SK-N-SH treated with all-trans-retinoic acid at 6 μM for 48 hours (cell line): ENCODE results near the gene ASIC1.

Experiments
- ATAC-seq: fragments of 200-7000 bp; cut with Tn5 transposase; 3 replicates; pipeline ENCODE4 v1.9.1; 2020; ENCODE audit warnings: mild to moderate bottlenecking, moderate library complexity
- ARNTL ChIP-seq: fragments of 450-650 bp; formaldehyde crosslinking; IDR thresholded peaks from 2 replicates; pipeline ENCODE4 v1.5.0; 2020; ENCODE audit warnings: low read depth, mild to moderate bottlenecking, moderate library complexity, borderline replicate concordance
- BACH2 ChIP-seq: fragments of 250-450 bp; sonication (Bioruptor Pico); IDR thresholded peaks from 2 replicates; pipeline ENCODE4 v1.9.0; 2021; ENCODE audit warnings: mild to moderate bottlenecking, borderline replicate concordance
- CSDC2 ChIP-seq: fragments of 250-450 bp; sonication (Bioruptor Pico); IDR thresholded peaks from 2 replicates; pipeline ENCODE4 v1.5.0; 2020; ENCODE audit warnings: mild to moderate bottlenecking, moderate library complexity
- ESRRG ChIP-seq: fragments of 250-450 bp; sonication (Bioruptor Pico); IDR thresholded peaks from 2 replicates; pipeline ENCODE4 v1.6.1; 2021; ENCODE audit warnings: mild to moderate bottlenecking
- GLIS3 ChIP-seq: fragments of 250-450 bp; sonication (Bioruptor Pico); IDR thresholded peaks from 2 replicates; pipeline ENCODE4 v1.5.0; 2020; ENCODE audit warnings: mild to moderate bottlenecking, moderate library complexity
- ISL1 ChIP-seq: fragments of 250-450 bp; sonication (Bioruptor Pico); IDR thresholded peaks from 2 replicates; pipeline ENCODE4 v2.1.2; 2022; ENCODE audit warnings: mild to moderate bottlenecking, moderate library complexity
- PPARA ChIP-seq: fragments of 250-450 bp; sonication (Bioruptor Pico); IDR thresholded peaks from 2 replicates; pipeline ENCODE4 v1.5.0; 2020; ENCODE audit warnings: mild to moderate bottlenecking, borderline replicate concordance
- SNAI2 ChIP-seq: fragments of 250-450 bp; sonication (Bioruptor Pico); IDR thresholded peaks from 2 replicates; pipeline ENCODE4 v1.5.0; 2020; ENCODE audit warnings: mild to moderate bottlenecking, moderate library complexity
- TCF4 ChIP-seq: fragments of 250-450 bp; sonication (Bioruptor Pico); IDR thresholded peaks from 2 replicates; pipeline ENCODE4 v1.8.0; 2021; ENCODE audit warnings: mild to moderate bottlenecking, moderate library complexity, borderline replicate concordance
- TOX ChIP-seq: fragments of 250-450 bp; sonication (Bioruptor Pico); IDR thresholded peaks from 2 replicates; pipeline ENCODE4 v1.8.0; 2021; ENCODE audit warnings: mild to moderate bottlenecking, moderate library complexity, borderline replicate concordance
- ZC3H10 ChIP-seq: fragments of 250-450 bp; sonication (Bioruptor Pico); IDR thresholded peaks from 2 replicates; pipeline ENCODE4 v1.5.1; 2021; ENCODE audit warnings: mild to moderate bottlenecking, moderate library complexity
- ZFP3 ChIP-seq: fragments of 250-450 bp; sonication (Bioruptor Pico); IDR thresholded peaks from 2 replicates; pipeline ENCODE4 v1.5.0; 2020; ENCODE audit warnings: mild to moderate bottlenecking, moderate library complexity
- ZFP30 ChIP-seq: fragments of 450-650 bp; formaldehyde crosslinking; IDR thresholded peaks from 2 replicates; pipeline ENCODE4 v1.5.0; 2022; ENCODE audit warnings: mild to moderate bottlenecking, moderate library complexity
- ZNF8 ChIP-seq: fragments of 450-650 bp; formaldehyde crosslinking; IDR thresholded peaks from 2 replicates; pipeline ENCODE4 v1.5.0; 2020; ENCODE audit warnings: mild to moderate bottlenecking, moderate library complexity
- TF ChIP-seq, protein P1 (sequence below): fragments of 250-450 bp; sonication (Bioruptor Pico); IDR thresholded peaks from 2 replicates; pipeline ENCODE4 v1.8.0; 2020; ENCODE audit warnings: mild to moderate bottlenecking, moderate library complexity, borderline replicate concordance
- TF ChIP-seq, protein P2 (sequence below): fragments of 250-450 bp; sonication (Bioruptor Pico); IDR thresholded peaks from 2 replicates; pipeline ENCODE4 v1.5.1; 2021; ENCODE audit warnings: mild to moderate bottlenecking, moderate library complexity
- TF ChIP-seq, protein P3 (sequence below): fragments of 250-450 bp; sonication (Bioruptor Pico); IDR thresholded peaks from 2 replicates; pipeline ENCODE4 v1.5.1; 2020; ENCODE audit warnings: low read depth, mild to moderate bottlenecking, moderate library complexity
- TF ChIP-seq, protein P4 (sequence below): fragments of 250-450 bp; sonication (Bioruptor Pico); IDR thresholded peaks from 2 replicates; pipeline ENCODE4 v1.8.0; 2021; ENCODE audit warnings: low read depth, mild to moderate bottlenecking, moderate library complexity, borderline replicate concordance

Gene ASIC1

DNA sequence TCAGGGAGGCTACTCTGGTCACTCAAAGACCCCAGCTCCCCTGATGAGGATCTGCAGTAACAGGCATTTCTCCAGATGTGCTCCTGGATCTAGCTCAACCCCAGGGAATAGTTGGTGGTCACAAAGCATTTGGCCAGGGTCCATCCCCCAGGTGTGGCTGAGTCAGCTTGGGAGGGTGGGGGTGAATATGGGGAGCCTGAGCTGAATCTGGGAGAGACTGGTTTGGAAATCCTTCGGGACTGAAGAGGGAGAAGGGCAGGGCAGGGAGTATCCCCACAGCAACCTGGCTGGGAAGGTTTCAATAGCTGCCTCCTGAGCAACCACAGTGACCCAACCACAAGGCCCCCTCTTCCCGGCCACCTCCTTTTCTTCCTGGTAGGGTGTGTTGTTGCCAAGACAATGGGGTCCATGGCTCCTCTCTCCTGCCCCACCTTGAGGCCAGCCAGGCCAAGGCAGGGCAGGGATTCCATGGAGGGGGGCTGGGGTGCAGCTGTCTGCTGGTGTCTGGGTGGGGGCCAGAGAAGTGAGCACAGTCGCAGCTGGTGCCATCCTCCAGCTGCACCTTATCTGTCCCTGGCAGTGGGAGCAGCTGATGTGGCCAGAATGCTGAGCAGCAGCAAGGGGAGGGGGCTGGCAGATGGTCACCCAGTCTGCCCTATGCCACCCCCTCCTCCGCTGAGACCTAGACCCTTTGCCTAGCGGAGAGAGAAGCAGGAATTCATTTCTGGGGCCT, 5.5 kb downstream of the ASIC1 start:
- ATAC-seq: no peak
- TF ChIP-seq TCF4 (CRISPR knock-in tag) (no peak), SNAI2 (CRISPR knock-in tag) (no peak), BACH2 (CRISPR knock-in tag) (no peak), ISL1 (no peak), ZFP30 (CRISPR knock-in tag) (no peak), CSDC2 (CRISPR knock-in tag) (no peak), ARNTL (CRISPR knock-in tag) (no peak), TOX (CRISPR knock-in tag) (no peak), ZC3H10 (CRISPR knock-in tag) (no peak)
- TF ChIP-seq, protein P1, sequence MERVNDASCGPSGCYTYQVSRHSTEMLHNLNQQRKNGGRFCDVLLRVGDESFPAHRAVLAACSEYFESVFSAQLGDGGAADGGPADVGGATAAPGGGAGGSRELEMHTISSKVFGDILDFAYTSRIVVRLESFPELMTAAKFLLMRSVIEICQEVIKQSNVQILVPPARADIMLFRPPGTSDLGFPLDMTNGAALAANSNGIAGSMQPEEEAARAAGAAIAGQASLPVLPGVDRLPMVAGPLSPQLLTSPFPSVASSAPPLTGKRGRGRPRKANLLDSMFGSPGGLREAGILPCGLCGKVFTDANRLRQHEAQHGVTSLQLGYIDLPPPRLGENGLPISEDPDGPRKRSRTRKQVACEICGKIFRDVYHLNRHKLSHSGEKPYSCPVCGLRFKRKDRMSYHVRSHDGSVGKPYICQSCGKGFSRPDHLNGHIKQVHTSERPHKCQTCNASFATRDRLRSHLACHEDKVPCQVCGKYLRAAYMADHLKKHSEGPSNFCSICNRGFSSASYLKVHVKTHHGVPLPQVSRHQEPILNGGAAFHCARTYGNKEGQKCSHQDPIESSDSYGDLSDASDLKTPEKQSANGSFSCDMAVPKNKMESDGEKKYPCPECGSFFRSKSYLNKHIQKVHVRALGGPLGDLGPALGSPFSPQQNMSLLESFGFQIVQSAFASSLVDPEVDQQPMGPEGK (CRISPR knock-in tag): no peak
- TF ChIP-seq, protein P2, sequence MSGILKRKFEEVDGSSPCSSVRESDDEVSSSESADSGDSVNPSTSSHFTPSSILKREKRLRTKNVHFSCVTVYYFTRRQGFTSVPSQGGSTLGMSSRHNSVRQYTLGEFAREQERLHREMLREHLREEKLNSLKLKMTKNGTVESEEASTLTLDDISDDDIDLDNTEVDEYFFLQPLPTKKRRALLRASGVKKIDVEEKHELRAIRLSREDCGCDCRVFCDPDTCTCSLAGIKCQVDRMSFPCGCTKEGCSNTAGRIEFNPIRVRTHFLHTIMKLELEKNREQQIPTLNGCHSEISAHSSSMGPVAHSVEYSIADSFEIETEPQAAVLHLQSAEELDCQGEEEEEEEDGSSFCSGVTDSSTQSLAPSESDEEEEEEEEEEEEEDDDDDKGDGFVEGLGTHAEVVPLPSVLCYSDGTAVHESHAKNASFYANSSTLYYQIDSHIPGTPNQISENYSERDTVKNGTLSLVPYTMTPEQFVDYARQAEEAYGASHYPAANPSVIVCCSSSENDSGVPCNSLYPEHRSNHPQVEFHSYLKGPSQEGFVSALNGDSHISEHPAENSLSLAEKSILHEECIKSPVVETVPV: no peak

DNA sequence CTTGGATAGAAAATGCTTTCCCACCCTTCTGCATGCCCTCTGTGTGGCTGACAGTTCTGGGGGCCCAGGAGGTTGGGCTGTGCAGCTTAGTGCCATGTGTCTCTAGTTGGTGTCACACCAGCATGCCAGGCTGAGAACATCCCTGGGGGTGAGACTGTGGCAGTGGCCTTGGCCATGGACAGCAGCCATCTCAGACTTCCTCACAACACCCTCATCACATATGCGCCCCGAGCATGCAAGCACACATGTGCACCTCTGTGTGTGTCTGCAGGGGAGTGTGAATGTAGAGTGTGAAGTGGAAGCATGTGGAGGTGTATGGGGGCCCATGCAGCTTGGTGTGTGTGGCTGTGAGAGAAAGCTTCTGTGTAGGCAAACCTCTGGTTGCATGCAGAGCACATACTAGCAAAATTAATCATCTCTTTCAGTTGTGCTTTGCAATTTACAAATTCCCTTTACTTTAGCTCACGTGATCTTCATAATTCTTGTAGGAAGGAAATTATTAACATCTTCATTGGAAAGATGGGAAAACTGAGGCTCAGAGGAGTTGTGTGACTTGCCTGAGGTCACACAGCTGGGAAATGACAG, 8.4 kb downstream of the ASIC1 start:
- TF ChIP-seq PPARA (CRISPR knock-in tag) (no peak), ZFP30 (CRISPR knock-in tag) (no peak), CSDC2 (CRISPR knock-in tag) (no peak), ESRRG (CRISPR knock-in tag) (no peak), GLIS3 (CRISPR knock-in tag) (no peak), TOX (CRISPR knock-in tag) (no peak), ZNF8 (CRISPR knock-in tag) (no peak), ZFP3 (no peak), TCF4 (CRISPR knock-in tag) (no peak), SNAI2 (CRISPR knock-in tag) (no peak)
- TF ChIP-seq, protein P1 (CRISPR knock-in tag): no peak
- TF ChIP-seq, protein P3, sequence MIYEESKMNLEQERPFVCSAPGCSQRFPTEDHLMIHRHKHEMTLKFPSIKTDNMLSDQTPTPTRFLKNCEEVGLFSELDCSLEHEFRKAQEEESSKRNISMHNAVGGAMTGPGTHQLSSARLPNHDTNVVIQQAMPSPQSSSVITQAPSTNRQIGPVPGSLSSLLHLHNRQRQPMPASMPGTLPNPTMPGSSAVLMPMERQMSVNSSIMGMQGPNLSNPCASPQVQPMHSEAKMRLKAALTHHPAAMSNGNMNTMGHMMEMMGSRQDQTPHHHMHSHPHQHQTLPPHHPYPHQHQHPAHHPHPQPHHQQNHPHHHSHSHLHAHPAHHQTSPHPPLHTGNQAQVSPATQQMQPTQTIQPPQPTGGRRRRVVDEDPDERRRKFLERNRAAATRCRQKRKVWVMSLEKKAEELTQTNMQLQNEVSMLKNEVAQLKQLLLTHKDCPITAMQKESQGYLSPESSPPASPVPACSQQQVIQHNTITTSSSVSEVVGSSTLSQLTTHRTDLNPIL (CRISPR knock-in tag): no peak
- TF ChIP-seq, protein P2: no peak
- TF ChIP-seq, protein P4, sequence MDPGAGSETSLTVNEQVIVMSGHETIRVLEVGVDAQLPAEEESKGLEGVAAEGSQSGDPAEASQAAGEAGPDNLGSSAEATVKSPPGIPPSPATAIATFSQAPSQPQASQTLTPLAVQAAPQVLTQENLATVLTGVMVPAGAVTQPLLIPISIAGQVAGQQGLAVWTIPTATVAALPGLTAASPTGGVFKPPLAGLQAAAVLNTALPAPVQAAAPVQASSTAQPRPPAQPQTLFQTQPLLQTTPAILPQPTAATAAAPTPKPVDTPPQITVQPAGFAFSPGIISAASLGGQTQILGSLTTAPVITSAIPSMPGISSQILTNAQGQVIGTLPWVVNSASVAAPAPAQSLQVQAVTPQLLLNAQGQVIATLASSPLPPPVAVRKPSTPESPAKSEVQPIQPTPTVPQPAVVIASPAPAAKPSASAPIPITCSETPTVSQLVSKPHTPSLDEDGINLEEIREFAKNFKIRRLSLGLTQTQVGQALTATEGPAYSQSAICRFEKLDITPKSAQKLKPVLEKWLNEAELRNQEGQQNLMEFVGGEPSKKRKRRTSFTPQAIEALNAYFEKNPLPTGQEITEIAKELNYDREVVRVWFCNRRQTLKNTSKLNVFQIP (CRISPR knock-in tag): no peak
- no peak for ATAC-seq

DNA sequence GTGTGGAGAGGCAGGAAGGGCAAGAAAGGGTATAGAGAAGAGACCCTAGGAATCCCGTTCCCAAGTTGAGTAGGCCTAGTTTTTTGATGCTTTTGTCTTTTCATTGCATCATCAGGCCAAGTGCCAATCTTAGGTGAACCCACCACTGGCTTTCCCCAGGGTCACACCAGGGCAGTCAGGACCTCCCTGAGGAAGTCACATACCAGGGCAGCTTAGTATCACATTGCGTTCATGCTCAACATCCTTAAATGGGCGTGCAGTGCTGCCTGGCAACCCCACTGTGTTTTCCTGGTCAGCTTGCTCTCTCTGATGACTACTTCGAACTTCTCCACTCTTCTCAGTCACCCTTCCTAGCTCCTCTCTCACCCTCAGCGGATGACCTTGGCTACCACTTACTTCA, 9.0 kb downstream of the ASIC1 start:
- TF ChIP-seq, protein P3 (CRISPR knock-in tag): no peak
- TF ChIP-seq SNAI2 (CRISPR knock-in tag) (no peak), ZC3H10 (CRISPR knock-in tag) (no peak), PPARA (CRISPR knock-in tag) (no peak), ISL1 (no peak), TCF4 (CRISPR knock-in tag) (no peak), ZFP30 (CRISPR knock-in tag) (no peak), GLIS3 (CRISPR knock-in tag) (no peak), ZNF8 (CRISPR knock-in tag) (no peak)
- TF ChIP-seq, protein P2: no peak
- TF ChIP-seq, protein P4 (CRISPR knock-in tag): no peak
- TF ChIP-seq, all 23 proteins: peak for 0
- ATAC-seq: peak; percentile 85
